Ishikawa (cell line): ENCODE measurements around the gene RNF121.

ENCODE experiments used
- CREB1 ChIP-seq: IDR thresholded peaks from 2 replicates; pipeline ENCODE4 v1.6.1; 2012; ENCODE audit warnings: low read depth
- TAF1 ChIP-seq: IDR thresholded peaks from 2 replicates; pipeline ENCODE4 v1.6.1; 2012; ENCODE audit warnings: low read depth, mild to moderate bottlenecking
- TCF12 ChIP-seq: IDR thresholded peaks from 2 replicates; pipeline ENCODE4 v1.6.1; 2012; ENCODE audit warnings: low read depth
- TF ChIP-seq, protein P1 (sequence below): IDR thresholded peaks from 2 replicates; pipeline ENCODE4 v1.6.1; 2012; ENCODE audit warnings: low read depth, mild to moderate bottlenecking
- TF ChIP-seq, protein P2 (sequence below): IDR thresholded peaks from 2 replicates; pipeline ENCODE4 v1.6.1; 2012

DNA sequence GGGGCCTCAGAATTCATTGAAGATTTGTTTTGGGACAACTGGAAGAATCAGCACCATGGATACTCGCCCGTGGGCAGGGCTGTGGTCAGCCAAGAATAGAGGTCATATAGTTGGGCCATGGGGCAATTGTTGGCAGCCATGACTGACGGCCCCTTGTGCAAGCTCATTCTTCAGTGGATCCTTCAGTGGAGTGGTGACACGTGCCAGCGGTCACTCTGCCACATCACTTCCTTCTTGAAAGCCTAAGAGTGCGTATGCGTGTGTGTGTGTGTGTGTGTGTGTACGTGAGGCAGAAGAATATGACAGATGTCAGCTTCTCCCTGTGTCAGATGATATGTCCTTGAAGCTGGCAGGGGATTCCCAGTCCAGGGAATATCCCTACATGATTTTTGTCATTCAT lies 68.1 kb downstream of the RNF121 start:
- TF ChIP-seq, protein P1, sequence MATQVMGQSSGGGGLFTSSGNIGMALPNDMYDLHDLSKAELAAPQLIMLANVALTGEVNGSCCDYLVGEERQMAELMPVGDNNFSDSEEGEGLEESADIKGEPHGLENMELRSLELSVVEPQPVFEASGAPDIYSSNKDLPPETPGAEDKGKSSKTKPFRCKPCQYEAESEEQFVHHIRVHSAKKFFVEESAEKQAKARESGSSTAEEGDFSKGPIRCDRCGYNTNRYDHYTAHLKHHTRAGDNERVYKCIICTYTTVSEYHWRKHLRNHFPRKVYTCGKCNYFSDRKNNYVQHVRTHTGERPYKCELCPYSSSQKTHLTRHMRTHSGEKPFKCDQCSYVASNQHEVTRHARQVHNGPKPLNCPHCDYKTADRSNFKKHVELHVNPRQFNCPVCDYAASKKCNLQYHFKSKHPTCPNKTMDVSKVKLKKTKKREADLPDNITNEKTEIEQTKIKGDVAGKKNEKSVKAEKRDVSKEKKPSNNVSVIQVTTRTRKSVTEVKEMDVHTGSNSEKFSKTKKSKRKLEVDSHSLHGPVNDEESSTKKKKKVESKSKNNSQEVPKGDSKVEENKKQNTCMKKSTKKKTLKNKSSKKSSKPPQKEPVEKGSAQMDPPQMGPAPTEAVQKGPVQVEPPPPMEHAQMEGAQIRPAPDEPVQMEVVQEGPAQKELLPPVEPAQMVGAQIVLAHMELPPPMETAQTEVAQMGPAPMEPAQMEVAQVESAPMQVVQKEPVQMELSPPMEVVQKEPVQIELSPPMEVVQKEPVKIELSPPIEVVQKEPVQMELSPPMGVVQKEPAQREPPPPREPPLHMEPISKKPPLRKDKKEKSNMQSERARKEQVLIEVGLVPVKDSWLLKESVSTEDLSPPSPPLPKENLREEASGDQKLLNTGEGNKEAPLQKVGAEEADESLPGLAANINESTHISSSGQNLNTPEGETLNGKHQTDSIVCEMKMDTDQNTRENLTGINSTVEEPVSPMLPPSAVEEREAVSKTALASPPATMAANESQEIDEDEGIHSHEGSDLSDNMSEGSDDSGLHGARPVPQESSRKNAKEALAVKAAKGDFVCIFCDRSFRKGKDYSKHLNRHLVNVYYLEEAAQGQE: peak; percentile 35; the same call in 1 of the 2 replicates
- TF ChIP-seq TAF1 (no peak), TCF12 (no peak), CREB1 (no peak)
- TF ChIP-seq, protein P2, sequence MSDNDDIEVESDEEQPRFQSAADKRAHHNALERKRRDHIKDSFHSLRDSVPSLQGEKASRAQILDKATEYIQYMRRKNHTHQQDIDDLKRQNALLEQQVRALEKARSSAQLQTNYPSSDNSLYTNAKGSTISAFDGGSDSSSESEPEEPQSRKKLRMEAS: no peak
